Measurements from ENCODE around the gene CLIC6.

Gene CLIC6

GRCh38 chr21:34648739-34649297 is 20.0 kb upstream of the CLIC6 start:
- Histone ChIP-seq H3K4me3 (ENCODE audit: insufficient read depth in 1 of 2, low read depth in 1 of 2, low read length in 2 of 2) (no peak overlapping the region), H3K23ac (ENCODE audit: low read length in 2 of 2) (no peak overlapping the region), H3K9ac (ENCODE audit: low read length) (no peak overlapping the region), H3K36me3 (ENCODE audit: control insufficient read depth in 1 of 2, insufficient read depth in 2 of 2, low read depth in 1 of 2, low read length in 2 of 2) (no peaks in the 10 kb centered on the region), H2AFZ (ENCODE audit: low read depth, low read length) (no peak overlapping the region), H2AK5ac (ENCODE audit: low read length, severe bottlenecking) (no peak overlapping the region), H4K8ac (ENCODE audit: low read length) (no peak overlapping the region), H2BK12ac (ENCODE audit: low read length in 2 of 2) (no peak overlapping the region), H3K14ac (ENCODE audit: low read length in 2 of 2) (no peak overlapping the region), H3K27ac (ENCODE audit: low read length, poor library complexity, severe bottlenecking) (no peak overlapping the region), H3K27me3 (ENCODE audit: control insufficient read depth in 1 of 2, insufficient read depth in 1 of 2, low read length in 2 of 2) (peaks cover 24 to 59% of the 10 kb centered on the region in 2 experiments), H4K91ac (ENCODE audit: low read length) (no peak overlapping the region), H2BK120ac (ENCODE audit: low read depth, low read length) (no peak overlapping the region), H3K18ac (ENCODE audit: low read depth in 1 of 2, low read length in 2 of 2) (no peak overlapping the region), H3K4me2 (ENCODE audit: low read length, poor library complexity, severe bottlenecking) (no peak overlapping the region), H3K4me1 (ENCODE audit: control insufficient read depth, insufficient read depth, low read depth, low read length) (no peaks in the 10 kb centered on the region), H3K79me1 (replicated peaks; ENCODE audit: low read length, poor library complexity, severe bottlenecking) (no peaks in the 10 kb centered on the region), H3K4ac (ENCODE audit: low read depth in 1 of 2, low read length in 2 of 2) (no peak overlapping the region), H2BK15ac (ENCODE audit: low read depth, poor library complexity, severe bottlenecking) (no peak overlapping the region), H2BK5ac (ENCODE audit: low read depth, low read length, poor library complexity, severe bottlenecking) (no peak overlapping the region), H3K9me3 (ENCODE audit: control insufficient read depth, low read length) (peaks cover 19% of the 10 kb centered on the region)
- WGBS, result 78% methylated on average over 5 of the region's 6 CpGs
- DNase-seq, result no peak

- Histone ChIP-seq H3K4me2 (ENCODE audit: low read length, poor library complexity, severe bottlenecking) (no peak overlapping the region), H3K79me1 (replicated peaks; ENCODE audit: low read length, poor library complexity, severe bottlenecking) (no peaks in the 10 kb centered on the region), H3K27ac (ENCODE audit: low read length, poor library complexity, severe bottlenecking) (no peak overlapping the region), H2AFZ (ENCODE audit: low read depth, low read length) (no peak overlapping the region), H3K36me3 (ENCODE audit: control insufficient read depth in 1 of 2, insufficient read depth in 2 of 2, low read depth in 1 of 2, low read length in 2 of 2) (no peaks in the 10 kb centered on the region), H3K4me3 (ENCODE audit: insufficient read depth in 1 of 2, low read depth in 1 of 2, low read length in 2 of 2) (no peak overlapping the region), H2BK12ac (ENCODE audit: low read length in 2 of 2) (no peak overlapping the region), H3K23ac (ENCODE audit: low read length in 2 of 2) (no peak overlapping the region), H3K9ac (ENCODE audit: low read length) (no peak overlapping the region), H3K27me3 (ENCODE audit: control insufficient read depth in 1 of 2, insufficient read depth in 1 of 2, low read length in 2 of 2) (peaks cover 24 to 60% of the 10 kb centered on the region in 2 experiments), H2BK120ac (ENCODE audit: low read depth, low read length) (no peak overlapping the region), H3K4ac (ENCODE audit: low read depth in 1 of 2, low read length in 2 of 2) (no peak overlapping the region), H2BK15ac (ENCODE audit: low read depth, poor library complexity, severe bottlenecking) (no peak overlapping the region), H3K4me1 (ENCODE audit: control insufficient read depth, insufficient read depth, low read depth, low read length) (no peaks in the 10 kb centered on the region), H2AK5ac (ENCODE audit: low read length, severe bottlenecking) (no peak overlapping the region), H4K91ac (ENCODE audit: low read length) (no peak overlapping the region), H3K9me3 (ENCODE audit: control insufficient read depth, low read length) (peaks cover 19% of the 10 kb centered on the region), H2BK5ac (ENCODE audit: low read depth, low read length, poor library complexity, severe bottlenecking) (no peak overlapping the region), H3K14ac (ENCODE audit: low read length in 2 of 2) (no peak overlapping the region), H4K8ac (ENCODE audit: low read length) (no peak overlapping the region), H3K18ac (ENCODE audit: low read depth in 1 of 2, low read length in 2 of 2) (no peak overlapping the region)
- no peak for DNase-seq
- 79% methylated on average over 3 of the region's 3 CpGs for WGBS
Observed at GRCh38 chr21:34649400-34649799, 19.4 kb upstream of the CLIC6 start.

- H4K91ac ChIP-seq (ENCODE audit: low read length), result no peak overlapping the region
- H2BK12ac ChIP-seq (ENCODE audit: low read length in 2 of 2), result no peak overlapping the region
- H3K36me3 ChIP-seq (ENCODE audit: control insufficient read depth in 1 of 2, insufficient read depth in 2 of 2, low read depth in 1 of 2, low read length in 2 of 2), result no peaks in the 10 kb centered on the region
- H3K14ac ChIP-seq (ENCODE audit: low read length in 2 of 2), result no peak overlapping the region
- no peak for DNase-seq
- H2BK15ac ChIP-seq (ENCODE audit: low read depth, poor library complexity, severe bottlenecking), result no peak overlapping the region
- no peak overlapping the region for H3K18ac ChIP-seq (ENCODE audit: low read depth in 1 of 2, low read length in 2 of 2)
- peaks cover 19% of the 10 kb centered on the region for H3K9me3 ChIP-seq (ENCODE audit: control insufficient read depth, low read length)
- H2BK120ac ChIP-seq (ENCODE audit: low read depth, low read length), result no peak overlapping the region
- H3K9ac ChIP-seq (ENCODE audit: low read length), result no peak overlapping the region
- no peak overlapping the region for H2AK5ac ChIP-seq (ENCODE audit: low read length, severe bottlenecking)
- H4K8ac ChIP-seq (ENCODE audit: low read length), result no peak overlapping the region
- H3K4ac ChIP-seq (ENCODE audit: low read depth in 1 of 2, low read length in 2 of 2), result no peak overlapping the region
- H3K4me3 ChIP-seq (ENCODE audit: insufficient read depth in 1 of 2, low read depth in 1 of 2, low read length in 2 of 2), result no peak overlapping the region
- no peak overlapping the region for H2AFZ ChIP-seq (ENCODE audit: low read depth, low read length)
- H3K4me2 ChIP-seq (ENCODE audit: low read length, poor library complexity, severe bottlenecking), result no peak overlapping the region
- no peaks in the 10 kb centered on the region for H3K4me1 ChIP-seq (ENCODE audit: control insufficient read depth, insufficient read depth, low read depth, low read length)
- no peak overlapping the region for H3K23ac ChIP-seq (ENCODE audit: low read length in 2 of 2)
- peaks cover 28 to 63% of the 10 kb centered on the region in 2 experiments for H3K27me3 ChIP-seq (ENCODE audit: control insufficient read depth in 1 of 2, insufficient read depth in 1 of 2, low read length in 2 of 2)
- no peak overlapping the region for H3K27ac ChIP-seq (ENCODE audit: low read length, poor library complexity, severe bottlenecking)
- no peaks in the 10 kb centered on the region for H3K79me1 ChIP-seq (replicated peaks; ENCODE audit: low read length, poor library complexity, severe bottlenecking)
- 33% methylated on average over 1 of the region's 1 CpG for WGBS
- H2BK5ac ChIP-seq (ENCODE audit: low read depth, low read length, poor library complexity, severe bottlenecking), result no peak overlapping the region
Observed at GRCh38 chr21:34650861-34651431, 17.8 kb upstream of the CLIC6 start.

- no peaks in the 10 kb centered on the region for H3K36me3 ChIP-seq (ENCODE audit: control insufficient read depth in 1 of 2, insufficient read depth in 2 of 2, low read depth in 1 of 2, low read length in 2 of 2)
- no peak overlapping the region for H3K4me3 ChIP-seq (ENCODE audit: insufficient read depth in 1 of 2, low read depth in 1 of 2, low read length in 2 of 2)
- H4K91ac ChIP-seq (ENCODE audit: low read length), result no peak overlapping the region
- H3K4me1 ChIP-seq (ENCODE audit: control insufficient read depth, insufficient read depth, low read depth, low read length), result no peaks in the 10 kb centered on the region
- no peak overlapping the region for H4K8ac ChIP-seq (ENCODE audit: low read length)
- H3K14ac ChIP-seq (ENCODE audit: low read length in 2 of 2), result no peak overlapping the region
- no peak overlapping the region for H3K4me2 ChIP-seq (ENCODE audit: low read length, poor library complexity, severe bottlenecking)
- no peak overlapping the region for H2BK5ac ChIP-seq (ENCODE audit: low read depth, low read length, poor library complexity, severe bottlenecking)
- H3K9ac ChIP-seq (ENCODE audit: low read length), result no peak overlapping the region
- no peak overlapping the region for H2AK5ac ChIP-seq (ENCODE audit: low read length, severe bottlenecking)
- no peak overlapping the region for H2AFZ ChIP-seq (ENCODE audit: low read depth, low read length)
- peaks cover 19% of the 10 kb centered on the region for H3K9me3 ChIP-seq (ENCODE audit: control insufficient read depth, low read length)
- no peak overlapping the region for H2BK12ac ChIP-seq (ENCODE audit: low read length in 2 of 2)
- 64% methylated on average over 1 of the region's 1 CpG for WGBS
- H2BK120ac ChIP-seq (ENCODE audit: low read depth, low read length), result no peak overlapping the region
- no peak overlapping the region for H2BK15ac ChIP-seq (ENCODE audit: low read depth, poor library complexity, severe bottlenecking)
- no peaks in the 10 kb centered on the region for H3K79me1 ChIP-seq (replicated peaks; ENCODE audit: low read length, poor library complexity, severe bottlenecking)
- no peak for DNase-seq
- no peak overlapping the region for H3K27ac ChIP-seq (ENCODE audit: low read length, poor library complexity, severe bottlenecking)
- no peak overlapping the region for H3K23ac ChIP-seq (ENCODE audit: low read length in 2 of 2)
- H3K27me3 ChIP-seq (ENCODE audit: control insufficient read depth in 1 of 2, insufficient read depth in 1 of 2, low read length in 2 of 2), result peaks cover 25 to 68% of the 10 kb centered on the region in 2 experiments
- no peak overlapping the region for H3K4ac ChIP-seq (ENCODE audit: low read depth in 1 of 2, low read length in 2 of 2)
- no peak overlapping the region for H3K18ac ChIP-seq (ENCODE audit: low read depth in 1 of 2, low read length in 2 of 2)
Observed at GRCh38 chr21:34651642-34652041, 17.2 kb upstream of the CLIC6 start.
